Endothelial cell of umbilical vein (primary cell): Measurements from ENCODE around the gene MRPL16. TPM values are rescaled to one million over a fixed set of nuclear protein-coding genes. Genes with fewer than 3 reads are reported as not detected.
"Not testable (repeated sequence)": the region's sequence is repeated elsewhere in the genome, so short reads cannot be mapped to it uniquely, and the experiment has no call there.

Experiments
- BruUV-seq: library from RNA; stranded (reverse); fragments of 400-500 nt; replicated peaks from 2 replicates; lab custom pipeline; 2021; lab: Mats Ljungman, UMichigan
- CTCF ChIA-PET: fragments of 300-600, 350-600 bp; sonication (Branson Sonifier 250); formaldehyde crosslinking; loops from one replicate; lab custom pipeline; 2021; ENCODE audit warnings: antibody characterized with exemption, inconsistent platforms; lab: Charles Lee
- POLR2A ChIA-PET: fragments of 300-600, 350-600 bp; sonication (Branson Sonifier 250); formaldehyde crosslinking; loops from one replicate; lab custom pipeline; 2021; ENCODE audit warnings: antibody characterized with exemption, inconsistent platforms; lab: Charles Lee
- DNase-seq: peaks from one replicate; pipeline ENCODE4 v3.0.0-alpha.2; 2011; ENCODE audit warnings: low read depth, low spot score
- FAIRE-seq: peaks from 2 replicates; lab custom pipeline; 2011; peaks lifted over from hg19 to GRCh38; lab: Jason Lieb, UNC
- H2AFZ ChIP-seq: 2 replicates; pipeline ENCODE4 v1.6.0; 2012; ENCODE audit warnings: low read depth, low read length, control low read depth, inconsistent platforms
- H3K27ac ChIP-seq: 2 replicates; pipeline ENCODE4 v1.5.1; 2011; ENCODE audit warnings: low read depth, mild to moderate bottlenecking, control low read depth, low read length, moderate library complexity; ENCODE audit not compliant: insufficient read depth
- H3K27me3 ChIP-seq, 2 experiments: 2 replicates each; pipeline versions ENCODE4 v1.6.0 to v1.6.1; 2011; ENCODE audit warnings: low read length in 2 of 2, mixed read lengths in 1 of 2; ENCODE audit not compliant: control insufficient read depth in 2 of 2, insufficient read depth in 2 of 2
- H3K36me3 ChIP-seq, 2 experiments: 2 replicates in 1 of 2; 3 replicates in 1 of 2; pipeline ENCODE4 v1.5.1; 2011; ENCODE audit warnings: low read length in 2 of 2, mild to moderate bottlenecking in 1 of 2, moderate library complexity in 1 of 2; ENCODE audit not compliant: control insufficient read depth in 2 of 2, insufficient read depth in 2 of 2; ENCODE audit errors: extremely low read depth in 1 of 2
- H3K4me1 ChIP-seq: 3 replicates; pipeline ENCODE4 v1.5.1; 2011; ENCODE audit warnings: mild to moderate bottlenecking, low read length; ENCODE audit not compliant: control insufficient read depth, insufficient read depth; ENCODE audit errors: extremely low read depth
- H3K4me2 ChIP-seq: 2 replicates; pipeline ENCODE4 v1.6.1; 2011; ENCODE audit warnings: low read length, control low read depth, mixed read lengths; ENCODE audit not compliant: insufficient read depth
- H3K4me3 ChIP-seq, 3 experiments: fragments of 200-600 bp in 1 of 3; sonication (generic), shearing (Covaris generic) in 1 of 3; replicated peaks in 1 of 3; 2 replicates each; pipeline ENCODE4 v1.5.1; 2011 to 2016; ENCODE audit warnings: control low read depth in 3 of 3, low read length in 3 of 3, mild to moderate bottlenecking in 2 of 3, inconsistent platforms in 1 of 3, low read depth in 1 of 3, moderate library complexity in 1 of 3; ENCODE audit not compliant: insufficient read depth in 1 of 3
- H3K79me2 ChIP-seq: 2 replicates; pipeline ENCODE4 v1.6.0; 2012; ENCODE audit warnings: low read length, inconsistent platforms; ENCODE audit not compliant: control insufficient read depth, insufficient read depth
- H3K9ac ChIP-seq: replicated peaks from 2 replicates; pipeline ENCODE3; 2011; ENCODE audit warnings: low read length, control low read depth; ENCODE audit not compliant: insufficient read depth; ENCODE audit errors: extremely low read depth
- H3K9me1 ChIP-seq: replicated peaks from 3 replicates; pipeline ENCODE4 v1.6.0; 2011; ENCODE audit warnings: mild to moderate bottlenecking, low read length; ENCODE audit not compliant: control insufficient read depth, insufficient read depth; ENCODE audit errors: extremely low read depth
- H3K9me3 ChIP-seq: replicated peaks from 2 replicates; pipeline ENCODE4 v1.5.1; 2012; ENCODE audit warnings: low read length, inconsistent platforms; ENCODE audit not compliant: control insufficient read depth, insufficient read depth
- H4K20me1 ChIP-seq: replicated peaks from 2 replicates; pipeline ENCODE3; 2011; ENCODE audit warnings: mild to moderate bottlenecking, low read length; ENCODE audit not compliant: control insufficient read depth, insufficient read depth; ENCODE audit errors: extremely low read depth
- CTCF ChIP-seq, 2 donors: IDR thresholded peaks; 1 replicate in 1 of 2; 2 replicates in 1 of 2; pipeline ENCODE4 v1.5.1; 2011; ENCODE audit warnings: low read length in 2 of 2, mild to moderate bottlenecking in 2 of 2, moderate library complexity in 2 of 2, control low read depth in 1 of 2, inconsistent platforms in 1 of 2, low read depth in 1 of 2; ENCODE audit not compliant: insufficient read depth in 1 of 2; ENCODE audit errors: extremely low read depth in 1 of 2
- EZH2 ChIP-seq: IDR thresholded peaks from 2 replicates; pipeline ENCODE4 v1.6.1; 2012; ENCODE audit warnings: borderline replicate concordance, low read depth, mild to moderate bottlenecking, moderate library complexity, low read length, inconsistent platforms; ENCODE audit not compliant: severe bottlenecking
- FOS ChIP-seq: IDR thresholded peaks from 2 replicates; pipeline ENCODE4 v1.6.1; 2011; ENCODE audit warnings: mild to moderate bottlenecking, low read length, moderate library complexity, borderline replicate concordance; ENCODE audit not compliant: insufficient read depth
- GATA2 ChIP-seq: IDR thresholded peaks from 2 replicates; pipeline ENCODE4 v1.7.0; 2011; ENCODE audit warnings: low read depth, mild to moderate bottlenecking, moderate library complexity, mixed read lengths, low read length; ENCODE audit not compliant: insufficient read length, insufficient read depth
- JUN ChIP-seq: IDR thresholded peaks from 2 replicates; pipeline ENCODE4 v1.6.1; 2011; ENCODE audit warnings: borderline replicate concordance, low read depth; ENCODE audit not compliant: insufficient read length, insufficient read depth
- MAX ChIP-seq: IDR thresholded peaks from 2 replicates; pipeline ENCODE4 v1.6.1; 2011; ENCODE audit not compliant: insufficient read depth, insufficient read length
- MYC ChIP-seq: IDR thresholded peaks from one replicate; pipeline ENCODE4 v1.6.1; 2011; ENCODE audit warnings: mild to moderate bottlenecking, low read depth, low read length
- POLR2A ChIP-seq: IDR thresholded peaks from 2 replicates; pipeline ENCODE4 v1.6.1; 2012; ENCODE audit warnings: low read depth, mild to moderate bottlenecking, control low read depth, low read length
- POLR2AphosphoS5 ChIP-seq: IDR thresholded peaks from 2 replicates; pipeline ENCODE4 v1.6.1; 2012; ENCODE audit warnings: low read depth, mild to moderate bottlenecking, control low read depth, low read length, moderate library complexity; ENCODE audit not compliant: insufficient read depth
- dilution Hi-C: fragments of 300-500 bp; cut with MboI; formaldehyde crosslinking; loops from one replicate; pipeline ENCODE4 v1.15.0; 2019; ENCODE audit warnings: low sequenced_read_pairs; ENCODE audit not compliant: extremely low pct_ligation_motif_present
- intact Hi-C: fragments of 100-400 bp; cut with micrococcal nuclease; formaldehyde crosslinking; loops from one replicate; pipeline ENCODE4 v1.10.0; 2022
- polyA plus RNA-seq, 4 experiments: library from polyadenylated mRNA; depleted of rRNA in 3 of 4; stranded (reverse) in 3 of 4; unstranded in 1 of 4; fragments of >200 nt; gene quantifications; 2 replicates each; pipeline versions ENCODE4 v1.2.1 to v1.2.3, GENCODE V29; 2011 to 2012; ENCODE audit warnings: missing spikeins in 1 of 4
- total RNA-seq: library from RNA; stranded (reverse); gene quantifications from 2 replicates; pipeline ENCODE4 v1.2.3, GENCODE V29; 2021

Gene MRPL16
- total and polyA plus RNA-seq, 2 donors (not counting 3 experiments of a cell fraction or from before 2014, with no cell fraction given) = 63.9 to 84.0 TPM

DNA sequence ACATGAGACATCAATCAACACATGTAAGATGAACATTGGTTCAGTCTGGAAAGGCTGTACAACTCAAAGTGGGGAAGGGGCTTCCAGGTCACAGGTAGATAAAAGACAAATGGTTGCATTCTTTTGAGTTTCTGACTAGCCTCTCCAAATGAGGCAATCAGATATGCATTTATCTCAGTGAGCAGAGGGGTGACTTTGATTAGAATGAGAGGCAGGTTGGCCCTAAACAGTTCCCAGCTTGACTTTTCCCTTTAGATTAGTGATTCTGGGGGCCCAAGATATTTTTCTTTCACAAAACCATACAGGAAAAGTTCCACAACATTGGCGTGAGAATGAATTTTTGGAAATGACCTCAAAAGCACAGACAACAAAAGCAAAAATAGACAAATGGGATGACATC, 5.9 kb upstream of the MRPL16 start:
- BruUV-seq, H2AFZ ChIP-seq, FAIRE-seq, DNase-seq, H3K4me2 ChIP-seq, H3K27me3 ChIP-seq, H3K36me3 ChIP-seq, H3K9me1 ChIP-seq, POLR2A ChIA-PET, H3K4me3 ChIP-seq, H4K20me1 ChIP-seq, H3K79me2 ChIP-seq, intact Hi-C loops, H3K9me3 ChIP-seq, H3K9ac ChIP-seq, dilution Hi-C loops, H3K27ac ChIP-seq, H3K4me1 ChIP-seq: not testable (repeated sequence)
- CTCF ChIA-PET = interaction anchor here (3.3 kb wide), 1 partner anchor 103 kb away, joined by 11 read pairs; no protein-coding TSS in a partner anchor

GRCh38 chr11:59815754-59816153, 5.2 kb upstream of the MRPL16 start:
- H3K9me1 ChIP-seq = no peaks in the 10 kb centered on the region
- no peak overlapping the region for H3K4me2 ChIP-seq
- no TSS peak for BruUV-seq
- no peaks in the 10 kb centered on the region for H3K36me3 ChIP-seq
- H3K79me2 ChIP-seq = no peaks in the 10 kb centered on the region
- TF ChIP-seq POLR2AphosphoS5 = no peak
- TF ChIP-seq JUN = no peak
- TF ChIP-seq CTCF (IDR thresholded peaks at IDR 0.05; ENCODE audit: extremely low read depth in 1 of 2, insufficient read depth in 1 of 2, low read depth in 1 of 2, low read length in 2 of 2) = no peak
- TF ChIP-seq MAX = no peak
- TF ChIP-seq FOS = no peak
- TF ChIP-seq EZH2 = no peak
- no peak for TF ChIP-seq POLR2A
- TF ChIP-seq GATA2 = no peak
- TF ChIP-seq MYC = no peak
- no peak overlapping the region for H2AFZ ChIP-seq
- H3K4me3 ChIP-seq = no peak overlapping the region
- CTCF ChIA-PET = interaction anchor here (1.0 to 3.3 kb wide), 4 partner anchors 9 to 104 kb away, joined by 3 to 11 read pairs (median 4); no protein-coding TSS in a partner anchor
- H3K4me1 ChIP-seq = peaks cover 3% of the 10 kb centered on the region
- no peaks in the 10 kb centered on the region for H4K20me1 ChIP-seq
- H3K9ac ChIP-seq = no peak overlapping the region
- dilution Hi-C loops = no loop called here
- no peaks in the 10 kb centered on the region for H3K9me3 ChIP-seq
- intact Hi-C loops = no loop called here
- FAIRE-seq (no peak), DNase-seq (no peak)
- POLR2A ChIA-PET = no interaction called here
- no peak overlapping the region for H3K27ac ChIP-seq
- H3K27me3 ChIP-seq = no peaks in the 10 kb centered on the region
